NB4 (cell line): ENCODE data around the gene CES3.

ENCODE experiments used
- DNase-seq: peaks from one replicate; pipeline ENCODE4 v3.0.0; 2010; ENCODE audit warnings: low read depth
- H3K4me3 ChIP-seq: one replicate; pipeline ENCODE4 v1.5.1; 2011; ENCODE audit warnings: mild to moderate bottlenecking, low read depth, low read length, moderate library complexity
- CTCF ChIP-seq: IDR thresholded peaks from one replicate; pipeline ENCODE4 v1.5.1; 2012; ENCODE audit warnings: low read depth, low read length
- MAX ChIP-seq: IDR thresholded peaks from 2 replicates; pipeline ENCODE4 v1.6.1; 2011; ENCODE audit warnings: low read depth, low read length
- MYC ChIP-seq: IDR thresholded peaks from 2 replicates; pipeline ENCODE4 v1.6.1; 2011; ENCODE audit warnings: low read depth, low read length
- POLR2A ChIP-seq: IDR thresholded peaks from 2 replicates; pipeline ENCODE4 v1.6.1; 2011; ENCODE audit warnings: mild to moderate bottlenecking; ENCODE audit not compliant: insufficient read length; ENCODE audit errors: extremely low read depth

Gene CES3

GRCh38 chr16:67014634-67015312 is 53.7 kb downstream of the CES3 start:
- H3K4me3 ChIP-seq, result peak overlapping the region; percentile 53
- TF ChIP-seq CTCF, result no peak
- TF ChIP-seq MYC, result no peak
- peak; percentile 28 for DNase-seq

GRCh38 chr16:67015313-67015731 is 54.3 kb downstream of the CES3 start:
- no peak for TF ChIP-seq POLR2A
- peak; percentile 5 for TF ChIP-seq CTCF
- no peak overlapping the region for H3K4me3 ChIP-seq
- DNase-seq, result peak; percentile 39

GRCh38 chr16:67016143-67016542 is 55.1 kb downstream of the CES3 start:
- no peak for TF ChIP-seq CTCF

GRCh38 chr16:67016681-67017420 is 55.8 kb downstream of the CES3 start:
- H3K4me3 ChIP-seq, result no peak overlapping the region
- no peak for DNase-seq
- no peak for TF ChIP-seq MYC
- no peak for TF ChIP-seq CTCF
- no peak for TF ChIP-seq MAX
- no peak for TF ChIP-seq POLR2A

More at GRCh38 chr16:67016143-67016542, 55.1 kb downstream of the CES3 start:
- no peak for DNase-seq
- no peak overlapping the region for H3K4me3 ChIP-seq

GRCh38 chr16:67017421-67017750 is 56.3 kb downstream of the CES3 start:
- TF ChIP-seq MAX (no peak), MYC (no peak), POLR2A (no peak), CTCF (no peak)
- H3K4me3 ChIP-seq, result no peak overlapping the region
- no peak for DNase-seq

GRCh38 chr16:67017810-67018488 is 56.9 kb downstream of the CES3 start:
- TF ChIP-seq POLR2A (no peak), MYC (peak; percentile 85), MAX (peak; percentile 97), CTCF (peak; percentile 76)
- no peak overlapping the region for H3K4me3 ChIP-seq
- DNase-seq, result peak; percentile 88
